C1 segment of cervical spinal cord (tissue), 14 donors: ENCODE results near the gene CCDC170.
A peak's percentile ranks its signal among the peaks of the same experiment; 100 is the strongest.
"Not testable (repeated sequence)": the region's sequence is repeated elsewhere in the genome, so short reads cannot be mapped to it uniquely, and the experiment has no call there.

Source experiments
- DNase-seq, 14 donors: peaks; one replicate each; lab custom pipeline; 2025; lab: John Stamatoyannopoulos, UW

CCDC170 gene

GRCh38 chr6:151493804-151494234 is at the start of gene CCDC170:
CCDC170 (plus strand) TSS chr6:151494017; CDS start chr6:151494129, 112 bp downstream.
- peak in 3 of 14 donors; percentile 1 to 20 (median 13) for DNase-seq

GRCh38 chr6:151445482-151445881 is 48.3 kb upstream of the CCDC170 start:
- no peak for DNase-seq

- DNase-seq: no peak
These were observed 46.6 kb upstream of the CCDC170 start for GRCh38 chr6:151447237-151447636.

- DNase-seq: no peak
These were observed 45.2 kb upstream of the CCDC170 start for GRCh38 chr6:151448623-151449022.

GRCh38 chr6:151450928-151451327 is 42.9 kb upstream of the CCDC170 start:
- not testable (repeated sequence) for DNase-seq

GRCh38 chr6:151451417-151451949 is 42.3 kb upstream of the CCDC170 start:
- no peak for DNase-seq

GRCh38 chr6:151451950-151452749 is 41.7 kb upstream of the CCDC170 start, which contains the start of gene RMND1:
RMND1 (minus strand) TSS chr6:151452126; CDS start chr6:151445811, 6,315 bp downstream.
- peak; percentile 94 to 99 (median 99) for DNase-seq

- peak in 2 of 14 donors; percentile 25 to 46 for DNase-seq
These were observed 40.9 kb upstream of the CCDC170 start for GRCh38 chr6:151452750-151453427.

GRCh38 chr6:151455751-151456398 is 37.9 kb upstream of the CCDC170 start:
- DNase-seq: not testable (repeated sequence)

GRCh38 chr6:151461673-151462072 is 32.1 kb upstream of the CCDC170 start:
- no peak for DNase-seq

- DNase-seq: no peak
These were observed 29.1 kb upstream of the CCDC170 start for GRCh38 chr6:151464702-151465101.

GRCh38 chr6:151475653-151476523 is 17.9 kb upstream of the CCDC170 start:
- peak in 4 of 14 donors; percentile 4 to 21 (median 10) for DNase-seq

GRCh38 chr6:151477726-151478125 is 16.1 kb upstream of the CCDC170 start:
- DNase-seq: no peak

GRCh38 chr6:151478670-151479069 is 15.1 kb upstream of the CCDC170 start:
- no peak for DNase-seq

GRCh38 chr6:151481786-151482185 is 12.0 kb upstream of the CCDC170 start:
- DNase-seq: no peak

- no peak for DNase-seq
These were observed 11.5 kb upstream of the CCDC170 start for GRCh38 chr6:151482290-151482689.

- no peak for DNase-seq
These were observed 9.8 kb upstream of the CCDC170 start for GRCh38 chr6:151483994-151484393.

- no peak for DNase-seq
These were observed 5.6 kb upstream of the CCDC170 start for GRCh38 chr6:151488226-151488625.

GRCh38 chr6:151490996-151491395 is 2.8 kb upstream of the CCDC170 start:
- no peak for DNase-seq

- peak in 1 of 14 donors; percentile 27 for DNase-seq
These were observed 535 bp upstream of the CCDC170 start for GRCh38 chr6:151493161-151493803.
